HG02870 (cell line): ENCODE results near the gene SGSH.
"Not testable (repeated sequence)": the region's sequence is repeated elsewhere in the genome, so short reads cannot be mapped to it uniquely, and the experiment has no call there.

ENCODE experiments used
- ATAC-seq: cut with Tn5 transposase; IDR thresholded peaks from one replicate; pipeline ENCODE4 v1.9.1; 2021; ENCODE audit warnings: mild to moderate bottlenecking, moderate library complexity; ENCODE audit not compliant: unreplicated experiment

Gene SGSH

GRCh38 chr17:80253631-80254395 lies 33.7 kb upstream of the SGSH start:
- ATAC-seq: no peak

- no peak for ATAC-seq
Measured at GRCh38 chr17:80252871-80253270, 32.7 kb upstream of the SGSH start.

DNA sequence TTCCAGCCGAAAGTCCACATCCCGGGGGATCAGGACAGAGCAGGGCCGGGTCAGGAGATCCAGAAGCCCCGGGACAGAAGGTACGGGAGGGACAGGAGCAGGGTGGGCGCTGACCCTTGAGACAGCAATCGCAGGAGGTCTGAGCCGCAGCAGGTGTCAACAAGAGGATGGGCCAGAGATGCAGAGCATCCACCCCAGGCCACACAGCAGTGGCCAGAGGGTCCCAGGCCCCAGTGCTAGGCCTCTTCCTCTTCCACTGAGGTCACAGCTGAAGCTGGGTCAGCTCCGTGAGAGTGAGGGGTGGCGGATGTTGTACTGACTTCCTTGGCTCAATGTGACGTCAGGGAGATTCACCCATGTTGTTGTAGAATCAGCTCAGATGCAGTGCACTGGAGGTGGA lies 31.8 kb upstream of the SGSH start:
- no peak for ATAC-seq

GRCh38 chr17:80248894-80249710 lies 29.0 kb upstream of the SGSH start:
- ATAC-seq: no peak

- no peak for ATAC-seq
Measured at GRCh38 chr17:80248001-80248893, 28.1 kb upstream of the SGSH start.

DNA sequence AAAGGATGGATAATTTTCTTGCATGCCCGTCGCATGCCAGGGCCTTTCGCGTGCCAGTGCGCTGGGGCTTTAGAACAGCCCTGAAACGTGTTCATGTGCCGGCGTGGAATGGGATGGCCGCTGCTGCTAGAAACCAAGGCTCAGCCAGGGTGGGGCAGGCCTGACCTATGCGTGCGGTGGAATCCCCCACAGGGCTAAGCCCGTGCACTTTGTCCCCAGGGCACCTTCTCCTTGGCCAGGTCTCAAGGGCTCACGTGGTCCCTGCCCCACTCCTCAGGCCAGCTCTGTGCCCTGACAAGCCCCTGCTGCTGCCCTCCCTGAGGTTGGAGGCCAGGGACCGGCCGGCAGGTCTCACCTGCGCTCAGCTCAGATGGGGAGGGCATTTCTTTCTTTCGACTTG lies 27.4 kb upstream of the SGSH start:
- ATAC-seq: no peak

DNA sequence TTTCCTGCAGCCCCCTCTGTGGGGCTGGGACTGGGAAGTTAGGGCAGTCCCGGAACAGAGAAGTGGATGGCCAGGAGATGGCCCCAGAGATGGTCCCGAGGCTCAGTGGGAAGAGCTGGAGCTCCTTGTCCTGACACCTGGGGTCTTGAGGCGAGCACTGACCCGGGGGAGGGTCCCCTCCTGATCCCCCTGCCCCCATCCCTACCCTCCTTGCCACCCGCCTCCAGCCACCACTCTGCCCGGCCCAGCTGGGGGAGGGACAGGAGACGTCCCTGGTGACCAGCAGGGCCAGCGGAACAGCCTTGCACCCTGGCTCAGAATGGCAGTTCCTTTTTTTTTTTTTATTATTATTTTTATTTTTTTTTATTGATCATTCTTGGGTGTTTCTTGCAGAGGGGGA lies 26.6 kb upstream of the SGSH start:
- ATAC-seq: no peak

DNA sequence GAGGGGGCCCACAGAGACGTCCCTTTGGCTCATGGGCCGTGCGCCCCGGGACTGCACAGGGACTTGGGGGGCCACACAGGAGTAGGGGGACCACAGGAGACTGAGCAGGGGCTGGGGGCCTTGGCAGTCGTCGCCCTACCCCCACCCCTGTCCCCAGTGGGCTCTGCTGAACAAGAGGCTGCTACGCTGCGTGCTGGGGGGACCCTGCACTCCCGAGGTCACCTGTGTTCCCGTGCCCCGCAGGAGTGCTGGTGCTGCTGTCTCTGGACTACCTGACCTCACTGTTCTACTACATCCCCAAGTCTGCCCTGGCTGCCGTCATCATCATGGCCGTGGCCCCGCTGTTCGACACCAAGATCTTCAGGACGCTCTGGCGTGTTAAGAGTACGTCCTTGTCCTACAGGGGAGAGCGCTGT lies 26.1 kb upstream of the SGSH start:
- no peak for ATAC-seq

DNA sequence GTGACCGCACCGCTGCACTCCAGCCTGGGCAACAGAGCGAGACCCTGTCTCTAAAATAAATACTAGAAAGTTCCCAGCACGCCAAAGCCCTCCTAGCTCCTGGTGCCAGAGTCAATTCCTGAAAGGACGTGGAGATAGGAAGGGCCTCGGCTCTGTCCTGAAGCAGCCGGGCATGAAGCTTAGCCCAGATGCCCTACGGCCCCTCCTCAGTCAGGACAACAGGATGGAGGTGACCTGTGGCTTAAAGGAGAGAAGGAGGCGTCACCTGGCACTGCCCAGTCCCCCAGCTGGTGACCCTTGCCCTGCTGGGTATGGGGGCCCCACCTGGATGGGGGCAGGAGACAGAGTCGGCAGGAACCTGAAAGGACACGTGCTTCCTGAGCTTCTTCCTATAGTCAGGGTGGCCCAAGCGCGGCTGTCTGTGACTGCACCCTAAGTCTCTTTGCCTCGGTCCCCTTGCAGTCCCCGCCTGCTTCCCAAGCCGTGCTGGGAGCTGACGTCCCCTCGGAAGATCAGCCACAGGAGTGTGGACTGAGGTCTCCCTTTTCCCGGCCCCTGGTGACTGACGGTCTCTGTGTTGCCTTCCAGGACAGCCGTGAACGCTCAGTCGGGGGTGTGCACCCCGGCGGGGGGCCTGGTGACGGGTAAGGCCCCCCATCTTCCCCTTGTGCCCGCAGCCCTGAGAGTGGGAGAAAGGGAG lies 25.6 kb upstream of the SGSH start:
- ATAC-seq: no peak

DNA sequence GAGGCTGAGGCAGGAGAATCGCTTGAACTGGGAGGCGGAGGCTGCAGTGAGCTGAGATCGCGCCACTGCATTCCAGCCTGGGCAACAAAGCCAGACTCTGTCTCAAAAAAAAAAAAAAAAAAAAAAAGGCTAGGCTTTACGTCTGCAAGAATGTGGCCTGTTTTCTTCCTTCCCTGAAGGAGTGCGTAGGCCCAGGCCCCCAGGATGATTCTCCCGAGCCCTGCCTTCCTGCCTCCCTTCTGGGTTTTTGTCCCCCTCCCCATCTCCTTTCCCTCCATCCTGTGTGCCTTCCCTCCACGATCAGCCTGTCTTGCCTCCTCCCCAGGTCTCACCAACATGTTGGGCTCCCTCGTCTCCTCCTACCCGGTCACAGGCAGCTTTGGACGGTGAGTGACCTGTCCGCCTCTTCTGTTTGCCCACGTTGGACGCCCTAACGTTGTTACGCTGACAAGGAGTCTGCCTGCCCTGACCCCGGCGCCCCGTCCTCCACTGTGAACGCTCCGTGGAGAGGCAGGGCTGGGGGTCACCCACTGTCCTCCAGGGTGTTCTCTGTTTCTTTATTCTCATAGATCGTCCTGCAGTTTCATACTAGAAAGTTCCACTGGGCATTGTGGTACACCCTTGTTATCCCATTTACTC lies 24.9 kb upstream of the SGSH start:
- no peak for ATAC-seq

DNA sequence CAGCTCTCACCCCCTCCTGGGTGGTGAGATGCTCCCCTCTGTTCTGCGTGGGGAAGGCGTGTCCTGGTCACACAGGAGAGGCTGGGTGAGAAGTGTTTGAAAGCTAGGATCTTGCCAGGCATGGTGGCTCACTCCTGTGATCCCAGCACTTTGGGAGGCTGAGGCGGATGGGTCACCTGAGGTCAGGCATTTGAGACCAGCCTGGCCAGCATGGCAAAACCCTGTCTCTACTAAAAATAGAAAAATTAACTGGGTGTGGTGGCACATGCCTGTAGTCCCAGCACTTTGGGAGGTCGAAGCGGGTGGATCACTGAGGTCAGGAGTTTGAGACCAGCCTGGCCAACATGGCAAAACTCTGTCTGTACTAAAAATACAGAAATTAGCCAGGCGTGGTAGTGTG lies 24.3 kb upstream of the SGSH start:
- not testable (repeated sequence) for ATAC-seq

- no peak for ATAC-seq
Measured at GRCh38 chr17:80243526-80244433, 23.6 kb upstream of the SGSH start.

- no peak for ATAC-seq
Measured at GRCh38 chr17:80242505-80242904, 22.4 kb upstream of the SGSH start.

- ATAC-seq: no peak
Measured at GRCh38 chr17:80237386-80237785, 17.3 kb upstream of the SGSH start.

- no peak for ATAC-seq
Measured at GRCh38 chr17:80236911-80237310, 16.8 kb upstream of the SGSH start.

GRCh38 chr17:80233202-80233601 lies 13.1 kb upstream of the SGSH start:
- no peak for ATAC-seq

DNA sequence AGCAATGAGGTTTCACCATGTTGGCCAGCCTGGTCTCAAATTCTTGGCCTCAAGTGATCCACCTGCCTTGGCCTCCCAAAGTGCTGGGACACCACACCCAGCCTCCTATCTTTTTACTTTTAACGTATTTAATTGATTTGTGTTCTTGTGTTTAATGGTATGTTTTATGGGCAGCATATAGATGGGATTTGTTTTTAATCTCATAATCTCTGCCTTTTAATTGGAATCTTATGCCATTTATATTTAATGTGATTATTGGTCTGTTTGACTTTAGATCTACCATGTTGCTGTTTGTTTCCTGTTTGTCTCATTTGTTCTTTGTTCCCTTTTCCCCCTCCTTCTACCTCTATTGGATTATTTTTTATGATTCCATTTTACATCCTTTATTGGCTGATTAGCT lies 12.3 kb upstream of the SGSH start:
- no peak for ATAC-seq

DNA sequence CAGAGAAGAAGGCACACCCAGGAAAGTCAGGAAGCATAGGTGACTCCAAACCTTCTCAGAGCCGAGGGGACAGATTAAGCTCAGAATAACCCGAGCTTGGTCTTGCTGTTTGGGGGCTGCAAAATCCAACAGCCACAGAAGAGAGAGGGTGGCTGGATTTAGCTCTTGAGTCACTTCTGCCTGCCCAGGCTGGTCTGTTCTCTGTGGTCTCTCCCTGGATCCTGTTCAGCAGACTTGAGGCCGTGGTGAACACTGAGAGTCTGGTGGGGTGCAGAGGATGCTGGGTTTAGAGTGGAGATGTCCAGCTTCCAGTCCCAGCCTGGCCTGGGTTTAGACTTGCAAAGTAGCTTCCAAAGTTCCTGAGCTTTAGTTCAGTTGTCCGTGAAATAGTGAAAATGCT lies 8.9 kb upstream of the SGSH start:
- no peak for ATAC-seq

GRCh38 chr17:80228477-80228876 lies 8.3 kb upstream of the SGSH start:
- no peak for ATAC-seq
